Left colon (tissue), 2 donors: ENCODE measurements around the gene RASSF8. TPM values are rescaled to one million over a fixed set of nuclear protein-coding genes. Genes with fewer than 3 reads are reported as not detected.
"Not testable (repeated sequence)": the region's sequence is repeated elsewhere in the genome, so short reads cannot be mapped to it uniquely, and the experiment has no call there.

ENCODE experiments used
- ATAC-seq: fragments of 200-7000 bp; cut with Tn5 transposase; one replicate; pipeline ENCODE4 v1.9.1; 2020; ENCODE audit warnings: mild to moderate bottlenecking, moderate library complexity
- DNase-seq, 2 donors: peaks; one replicate each; pipeline ENCODE4 v3.0.0-alpha.2; 2020
- intact Hi-C, 2 donors: fragments of 100-400 bp; cut with DNase I in 1 of 2; cut with micrococcal nuclease in 1 of 2; formaldehyde crosslinking; loops; one replicate each; pipeline versions ENCODE4 v1.11.2 to v1.14.0; 2022; cut with DNase I, micrococcal nuclease
- total RNA-seq, 2 donors: library from RNA; stranded (reverse); fragmentation: NEBNext Ultra II Directional; extraction: Animal tissue kit (Norgen Biotek cat#: 25700); gene quantifications; one replicate each; pipeline ENCODE4 v1.2.1, GENCODE V29; 2021
- donor health status: DM: no; HTN: no; CAD: no.
- donor health status: DM: yes; HTN: yes; CAD: no.

The RASSF8 gene
- total RNA-seq, 2 donors from 2014 or later = 4.8 to 15.7 TPM

- ATAC-seq (no peak), DNase-seq (no peak)
- intact Hi-C loops = no loop called here
Observed at GRCh38 chr12:26042645-26043044, 84.2 kb downstream of the RASSF8 start.

- ATAC-seq (no peak), DNase-seq (no peak)
- intact Hi-C loops = no loop called here
Observed at GRCh38 chr12:26043135-26044006, 84.9 kb downstream of the RASSF8 start.

- no peak for DNase-seq
- no peak for ATAC-seq
- intact Hi-C loops = no loop called here
Observed at GRCh38 chr12:26044007-26044394, 85.5 kb downstream of the RASSF8 start.

GRCh38 chr12:26044592-26044991, 86.1 kb downstream of the RASSF8 start:
- ATAC-seq (no peak), DNase-seq (no peak)
- intact Hi-C loops = no loop called here

GRCh38 chr12:26046203-26046602, 87.7 kb downstream of the RASSF8 start:
- DNase-seq (no peak), ATAC-seq (no peak)
- intact Hi-C loops = no loop called here

GRCh38 chr12:26046906-26047305, 88.4 kb downstream of the RASSF8 start:
- no peak for ATAC-seq
- DNase-seq = no peak
- intact Hi-C loops = no loop called here

- ATAC-seq (no peak), DNase-seq (no peak)
- intact Hi-C loops = no loop called here
Observed at GRCh38 chr12:26047401-26048226, 89.1 kb downstream of the RASSF8 start.

GRCh38 chr12:26052652-26053051, 94.2 kb downstream of the RASSF8 start:
- DNase-seq (no peak), ATAC-seq (no peak)
- intact Hi-C loops = no loop called here

- intact Hi-C loops = no loop called here
- ATAC-seq (no peak), DNase-seq (no peak)
Observed at GRCh38 chr12:26054383-26054782, 95.9 kb downstream of the RASSF8 start.

GRCh38 chr12:26055087-26055486, 96.6 kb downstream of the RASSF8 start:
- intact Hi-C loops = no loop called here

GRCh38 chr12:26056335-26056734, 97.9 kb downstream of the RASSF8 start:
- ATAC-seq = peak; percentile 90
- intact Hi-C loops = no loop called here
- DNase-seq = no peak

More at GRCh38 chr12:26055087-26055486, 96.6 kb downstream of the RASSF8 start:
- DNase-seq = no peak
- ATAC-seq = no peak

GRCh38 chr12:26057271-26057670, 98.8 kb downstream of the RASSF8 start:
- ATAC-seq, DNase-seq, intact Hi-C loops: not testable (repeated sequence)

- ATAC-seq = no peak
- intact Hi-C loops = no loop called here
- no peak for DNase-seq
Observed at GRCh38 chr12:26058308-26058707, 99.8 kb downstream of the RASSF8 start.

- intact Hi-C loops = no loop called here
- no peak for DNase-seq
- ATAC-seq = no peak
Observed at GRCh38 chr12:26058818-26059217, 100.3 kb downstream of the RASSF8 start.

- DNase-seq = no peak
- no peak for ATAC-seq
- intact Hi-C loops = no loop called here
Observed at GRCh38 chr12:26062006-26062405, 103.5 kb downstream of the RASSF8 start.

GRCh38 chr12:26062566-26062965, 104.1 kb downstream of the RASSF8 start:
- ATAC-seq = no peak

GRCh38 chr12:26065451-26065850, 107.0 kb downstream of the RASSF8 start:
- ATAC-seq (no peak), DNase-seq (no peak)
- intact Hi-C loops = no loop called here

More at GRCh38 chr12:26062566-26062965, 104.1 kb downstream of the RASSF8 start:
- DNase-seq = no peak
- intact Hi-C loops = no loop called here

- DNase-seq (no peak), ATAC-seq (no peak)
- intact Hi-C loops = no loop called here
Observed at GRCh38 chr12:26068503-26068902, 110.0 kb downstream of the RASSF8 start.

GRCh38 chr12:26069796-26070195, 111.3 kb downstream of the RASSF8 start:
- DNase-seq (no peak), ATAC-seq (no peak)
- intact Hi-C loops = no loop called here
